Mesodermal cell (in vitro differentiated cells): ENCODE measurements around the gene DISC1.

Experiments
- H3K27ac ChIP-seq: 2 replicates; pipeline ENCODE4 v1.7.0; 2013; ENCODE audit warnings: mild to moderate bottlenecking, low read depth, low read length, moderate library complexity; ENCODE audit not compliant: severe bottlenecking
- H3K36me3 ChIP-seq: 2 replicates; pipeline ENCODE4 v1.7.1; 2013; ENCODE audit warnings: mild to moderate bottlenecking, low read length, moderate library complexity; ENCODE audit not compliant: control insufficient read depth, insufficient read depth
- H3K4me1 ChIP-seq: one replicate; pipeline ENCODE4 v1.7.1; 2013; ENCODE audit warnings: mild to moderate bottlenecking, low read length; ENCODE audit not compliant: insufficient read depth, control insufficient read depth, poor library complexity, severe bottlenecking
- H3K4me3 ChIP-seq: 2 replicates; pipeline ENCODE4 v1.7.0; 2013; ENCODE audit warnings: low read length, control low read depth, mild to moderate bottlenecking; ENCODE audit not compliant: insufficient read depth, poor library complexity, severe bottlenecking; ENCODE audit errors: extremely low read depth
- H3K9me3 ChIP-seq: 2 replicates; pipeline ENCODE4 v1.7.1; 2013; ENCODE audit warnings: mild to moderate bottlenecking, low read length, moderate library complexity; ENCODE audit not compliant: control insufficient read depth
- WGBS, 2 experiments: methylation state at CpG; one replicate each; pipeline ENCODE4 v1.1.5; 2013; ENCODE audit warnings: missing lambda C conversion rate in 2 of 2; ENCODE audit not compliant: insufficient coverage in 2 of 2; 5-methylcytosine and 5-hydroxymethylcytosine counted together

Gene DISC1

GRCh38 chr1:231839999-231840398 is 213.4 kb downstream of the DISC1 start:
- H3K4me1 ChIP-seq, result no peaks in the 10 kb centered on the region
- no peaks in the 10 kb centered on the region for H3K9me3 ChIP-seq
- H3K4me3 ChIP-seq, result no peak overlapping the region
- H3K27ac ChIP-seq, result no peak overlapping the region
- no peaks in the 10 kb centered on the region for H3K36me3 ChIP-seq
- 100% methylated on average over 1 of the region's 2 CpGs; no CpG with 5 or more reads in 1 of the 2 experiments for WGBS, 2 experiments

GRCh38 chr1:231841616-231842344 is 215.2 kb downstream of the DISC1 start:
- Histone ChIP-seq H3K4me1 (no peaks in the 10 kb centered on the region), H3K27ac (no peak overlapping the region), H3K4me3 (no peak overlapping the region), H3K36me3 (no peaks in the 10 kb centered on the region), H3K9me3 (no peaks in the 10 kb centered on the region)
- no CpG with 5 or more reads among the region's 5 CpGs for WGBS, 2 experiments

- no peaks in the 10 kb centered on the region for H3K4me1 ChIP-seq
- H3K27ac ChIP-seq, result no peak overlapping the region
- H3K9me3 ChIP-seq, result no peaks in the 10 kb centered on the region
- WGBS, 2 experiments, result 88% methylated on average over 1 of the region's 1 CpG; no CpG with 5 or more reads in 1 of the 2 experiments
- no peaks in the 10 kb centered on the region for H3K36me3 ChIP-seq
- H3K4me3 ChIP-seq, result no peak overlapping the region
Measured at GRCh38 chr1:231842441-231842840, 215.9 kb downstream of the DISC1 start.

DNA sequence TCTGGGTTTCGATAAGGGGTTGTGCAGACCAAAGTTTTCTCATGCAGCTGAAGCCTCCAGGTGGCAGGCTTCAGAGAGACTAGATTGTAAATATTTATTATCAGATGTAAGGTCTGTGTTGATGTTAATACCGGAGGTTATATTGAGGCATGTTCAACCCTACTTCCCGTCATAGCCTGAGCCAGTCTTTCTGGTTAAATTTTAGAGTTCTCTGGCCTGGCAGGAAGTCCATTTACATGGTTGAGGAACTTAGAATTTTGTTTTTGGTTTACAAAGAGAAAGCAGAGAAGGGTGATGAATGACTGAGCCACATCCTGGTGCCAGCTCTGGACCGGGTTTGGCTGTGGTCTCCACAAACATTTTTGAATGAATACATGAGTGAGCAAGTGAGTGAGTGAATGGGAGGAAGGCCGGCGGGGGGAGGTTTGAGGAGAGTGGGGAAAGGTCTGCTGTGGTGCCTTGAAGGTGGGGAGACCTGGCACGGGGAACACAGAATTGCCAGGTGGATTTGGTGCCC is 218.5 kb downstream of the DISC1 start:
- H3K4me3 ChIP-seq, result no peak overlapping the region
- WGBS, 2 experiments, result 87 to 92% methylated on average over 5 to 7 of the region's 7 CpGs

GRCh38 chr1:231847612-231848397 is 221.2 kb downstream of the DISC1 start:
- 96 to 97% methylated on average over 4 to 5 of the region's 7 CpGs for WGBS, 2 experiments
- Histone ChIP-seq H3K9me3 (no peaks in the 10 kb centered on the region), H3K27ac (no peak overlapping the region), H3K36me3 (no peaks in the 10 kb centered on the region), H3K4me3 (no peak overlapping the region), H3K4me1 (no peaks in the 10 kb centered on the region)

More for the DNA sequence above, 218.5 kb downstream of the DISC1 start:
- Histone ChIP-seq H3K4me1 (no peaks in the 10 kb centered on the region), H3K36me3 (no peaks in the 10 kb centered on the region), H3K9me3 (no peaks in the 10 kb centered on the region), H3K27ac (no peak overlapping the region)

DNA sequence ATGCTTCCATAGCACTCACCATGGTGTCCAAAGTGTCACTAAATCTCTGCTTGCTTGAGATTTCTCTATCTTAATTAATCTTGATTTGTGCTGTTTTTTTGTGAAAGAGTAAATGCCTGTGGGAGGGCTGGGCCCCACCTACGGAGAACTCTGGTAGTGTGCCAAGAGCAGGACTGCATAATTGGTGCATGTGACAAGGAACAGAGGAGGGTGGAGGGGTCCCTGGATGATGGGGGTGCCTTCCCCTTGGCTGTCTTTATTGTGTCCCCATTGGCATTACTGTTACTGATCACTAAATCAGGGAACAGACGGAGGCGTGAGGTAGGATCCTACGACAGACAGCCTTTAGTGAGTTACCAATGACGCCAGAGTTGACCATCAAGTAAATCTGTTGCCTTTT is 223.4 kb downstream of the DISC1 start:
- Histone ChIP-seq H3K9me3 (no peaks in the 10 kb centered on the region), H3K4me3 (no peak overlapping the region), H3K4me1 (no peaks in the 10 kb centered on the region), H3K27ac (no peak overlapping the region), H3K36me3 (no peaks in the 10 kb centered on the region)
- 90 to 100% methylated on average over 5 of the region's 5 CpGs for WGBS, 2 experiments

DNA sequence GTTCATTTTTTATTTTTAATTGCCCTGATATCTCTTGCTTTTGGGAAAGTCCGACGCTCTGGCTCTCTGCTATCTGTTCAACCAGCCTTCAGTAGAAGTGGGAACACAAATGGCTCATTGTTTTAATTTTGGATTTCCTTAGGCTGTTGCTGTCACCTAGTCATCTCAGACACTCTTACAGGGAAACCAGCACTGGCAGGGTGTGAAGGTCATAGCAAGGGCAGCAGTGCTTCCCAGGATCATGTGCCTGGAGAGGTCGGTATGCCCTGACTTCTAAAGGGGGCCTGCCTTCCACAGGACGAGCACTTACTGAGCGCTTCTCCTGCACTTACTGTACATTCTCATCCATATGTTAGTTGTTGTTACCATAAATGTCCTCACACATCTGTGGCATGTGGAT is 224.2 kb downstream of the DISC1 start:
- 85 to 100% methylated on average over 2 to 4 of the region's 5 CpGs for WGBS, 2 experiments
- Histone ChIP-seq H3K36me3 (no peaks in the 10 kb centered on the region), H3K4me1 (no peaks in the 10 kb centered on the region)

DNA sequence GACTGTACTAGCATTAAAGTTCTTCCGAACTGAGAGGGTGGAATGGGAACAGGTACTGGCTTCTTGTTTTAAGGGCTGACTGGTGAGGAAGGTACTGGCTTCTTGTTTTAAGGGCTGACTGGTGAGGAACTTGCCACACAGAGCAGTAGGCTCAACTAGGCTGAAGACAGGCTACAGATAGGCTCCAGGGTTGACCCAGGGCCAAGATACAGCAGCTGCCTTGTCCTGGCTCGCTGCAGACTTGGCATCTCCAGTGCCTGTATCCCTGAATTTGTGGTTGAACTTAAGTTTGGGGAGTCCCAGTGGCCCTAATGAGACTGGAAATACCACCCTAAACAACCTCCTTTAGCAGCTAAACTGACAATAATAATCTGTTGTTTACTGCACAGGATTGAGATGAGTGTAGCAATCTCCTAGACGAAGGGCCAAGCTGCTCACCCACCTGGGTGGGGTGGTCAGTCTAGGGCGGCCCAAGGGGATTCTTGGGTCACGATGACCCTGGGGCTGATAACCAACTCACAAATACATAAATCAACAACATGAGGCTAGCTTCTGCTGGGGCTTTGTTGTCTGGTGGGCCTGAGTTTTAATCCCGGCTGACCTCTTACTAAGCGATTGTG is 227.1 kb downstream of the DISC1 start:
- Histone ChIP-seq H3K4me3 (no peak overlapping the region), H3K27ac (no peak overlapping the region), H3K4me1 (no peaks in the 10 kb centered on the region), H3K36me3 (no peaks in the 10 kb centered on the region), H3K9me3 (no peaks in the 10 kb centered on the region)
- 88 to 90% methylated on average over 2 of the region's 7 CpGs for WGBS, 2 experiments

More for the DNA sequence above, 224.2 kb downstream of the DISC1 start:
- Histone ChIP-seq H3K4me3 (no peak overlapping the region), H3K27ac (no peak overlapping the region), H3K9me3 (no peaks in the 10 kb centered on the region)

DNA sequence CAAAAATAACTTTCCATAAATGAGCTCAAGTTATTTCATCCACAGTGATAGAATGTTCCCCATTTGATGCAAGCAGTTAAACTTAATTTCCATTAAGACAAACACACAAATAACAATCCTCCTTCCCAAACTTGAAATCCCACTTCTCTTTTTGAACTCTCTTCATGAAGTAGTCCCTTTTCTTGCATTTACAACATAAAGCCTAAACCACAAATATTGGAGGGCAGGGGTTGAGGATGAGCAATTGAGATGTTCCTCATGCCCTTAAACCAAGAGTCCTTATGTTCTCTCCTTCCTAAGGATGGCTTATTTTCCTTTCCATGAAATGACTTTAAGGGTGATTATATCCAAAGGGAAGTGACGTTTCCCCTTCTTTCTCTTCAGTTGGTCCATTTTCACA is 228.8 kb downstream of the DISC1 start:
- Histone ChIP-seq H3K27ac (no peak overlapping the region), H3K4me1 (no peaks in the 10 kb centered on the region), H3K36me3 (no peaks in the 10 kb centered on the region), H3K4me3 (no peak overlapping the region), H3K9me3 (no peaks in the 10 kb centered on the region)
- 100% methylated on average over 1 of the region's 1 CpG; no CpG with 5 or more reads in 1 of the 2 experiments for WGBS, 2 experiments

DNA sequence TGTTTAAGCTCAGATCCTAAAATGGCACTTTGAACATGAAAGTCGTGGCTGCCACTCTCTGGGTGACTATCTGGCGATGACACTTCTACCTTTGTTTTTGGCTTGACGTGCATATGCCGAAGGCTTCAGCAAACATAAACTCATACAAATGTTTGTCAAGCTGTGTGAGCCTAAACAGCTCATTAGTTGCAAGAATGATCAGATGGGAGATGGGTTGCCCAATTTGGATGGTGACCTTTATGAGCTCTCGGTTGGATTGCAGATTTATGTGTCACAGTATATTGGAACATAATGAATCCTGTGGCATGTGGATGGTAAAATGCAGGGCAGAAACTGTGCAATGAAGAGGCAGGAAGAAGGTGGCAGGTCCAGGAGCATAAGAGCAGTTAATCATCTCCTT is 229.3 kb downstream of the DISC1 start:
- H3K9me3 ChIP-seq, result no peaks in the 10 kb centered on the region
- H3K27ac ChIP-seq, result no peak overlapping the region
- H3K36me3 ChIP-seq, result no peaks in the 10 kb centered on the region
- no peaks in the 10 kb centered on the region for H3K4me1 ChIP-seq
- no peak overlapping the region for H3K4me3 ChIP-seq
- 90 to 97% methylated on average over 3 to 5 of the region's 5 CpGs for WGBS, 2 experiments
